RWPE2 (cell line): ENCODE measurements around the gene MACROD2.

Source experiments
- ATAC-seq: fragments of 200-7000 bp; cut with Tn5 transposase; 3 replicates; pipeline ENCODE4 v1.9.1; 2021; ENCODE audit warnings: low read depth
- DNase-seq: peaks from one replicate; pipeline ENCODE4 v3.0.0-alpha.2; 2020; ENCODE audit warnings: low spot score
- H3K27ac ChIP-seq: fragments of 450-650 bp; 2 replicates; pipeline ENCODE4 v1.5.1; 2017; ENCODE audit warnings: mild to moderate bottlenecking; ENCODE audit not compliant: poor library complexity, severe bottlenecking
- H3K27me3 ChIP-seq: fragments of 250-450 bp; sonication (Bioruptor Pico); 2 replicates; pipeline ENCODE4 v1.5.1; 2021; ENCODE audit warnings: mild to moderate bottlenecking, moderate library complexity; ENCODE audit not compliant: insufficient read depth, poor library complexity, severe bottlenecking
- H3K36me3 ChIP-seq: fragments of 250-450 bp; sonication (Bioruptor Pico); 2 replicates; pipeline ENCODE4 v1.5.1; 2020; ENCODE audit warnings: low read depth, mild to moderate bottlenecking, moderate library complexity
- H3K4me1 ChIP-seq: fragments of 250-450 bp; sonication (Bioruptor Pico); 2 replicates; pipeline ENCODE4 v1.5.1; 2021; ENCODE audit warnings: mild to moderate bottlenecking, moderate library complexity; ENCODE audit not compliant: insufficient read depth, poor library complexity, severe bottlenecking
- H3K4me3 ChIP-seq: fragments of 250-450 bp; sonication (Bioruptor Pico); 2 replicates; pipeline ENCODE4 v1.5.1; 2021; ENCODE audit warnings: mild to moderate bottlenecking, moderate library complexity; ENCODE audit not compliant: severe bottlenecking
- H3K9me3 ChIP-seq: fragments of 250-450 bp; sonication (Bioruptor Pico); 2 replicates; pipeline ENCODE4 v1.5.1; 2021; ENCODE audit warnings: mild to moderate bottlenecking, moderate library complexity; ENCODE audit not compliant: severe bottlenecking
- CTCF ChIP-seq: fragments of 450-650 bp; IDR thresholded peaks from one replicate; pipeline ENCODE4 v1.5.1; 2017; ENCODE audit warnings: mild to moderate bottlenecking, moderate library complexity; ENCODE audit not compliant: poor library complexity, severe bottlenecking

MACROD2 gene

GRCh38 chr20:15287329-15287728, 1292.0 kb downstream of the MACROD2 start:
- ATAC-seq (no peak), DNase-seq (no peak)
- no peaks in the 10 kb centered on the region for H3K27me3 ChIP-seq
- no peaks in the 10 kb centered on the region for H3K4me1 ChIP-seq
- H3K9me3 ChIP-seq, result no peaks in the 10 kb centered on the region
- H3K36me3 ChIP-seq, result no peaks in the 10 kb centered on the region
- no peak for TF ChIP-seq CTCF
- no peak overlapping the region for H3K27ac ChIP-seq
- no peak overlapping the region for H3K4me3 ChIP-seq

DNA sequence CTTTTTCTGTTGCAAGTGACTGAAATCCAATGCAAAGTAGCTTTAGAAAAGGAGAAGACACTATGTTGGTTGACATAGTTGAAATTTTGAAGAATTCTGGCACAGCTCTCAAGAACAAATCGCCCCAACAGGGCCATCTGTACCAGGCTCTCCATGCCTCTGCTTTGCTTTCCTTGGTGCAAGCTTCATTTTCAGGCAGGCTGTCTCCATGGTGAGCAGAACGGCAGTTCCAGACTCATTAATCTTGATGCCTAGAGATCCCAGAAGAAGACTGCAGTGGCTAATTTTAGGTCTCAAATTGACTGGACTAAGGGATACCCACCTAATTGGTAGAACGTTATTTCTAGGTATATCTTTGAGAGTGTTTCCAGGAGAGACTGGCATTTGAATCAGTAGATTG, 1292.8 kb downstream of the MACROD2 start:
- Histone ChIP-seq H3K4me3 (no peak overlapping the region), H3K4me1 (no peaks in the 10 kb centered on the region), H3K36me3 (no peaks in the 10 kb centered on the region), H3K9me3 (no peaks in the 10 kb centered on the region), H3K27ac (no peak overlapping the region), H3K27me3 (no peaks in the 10 kb centered on the region)
- DNase-seq, result no peak
- ATAC-seq, result no peak
- no peak for TF ChIP-seq CTCF

DNA sequence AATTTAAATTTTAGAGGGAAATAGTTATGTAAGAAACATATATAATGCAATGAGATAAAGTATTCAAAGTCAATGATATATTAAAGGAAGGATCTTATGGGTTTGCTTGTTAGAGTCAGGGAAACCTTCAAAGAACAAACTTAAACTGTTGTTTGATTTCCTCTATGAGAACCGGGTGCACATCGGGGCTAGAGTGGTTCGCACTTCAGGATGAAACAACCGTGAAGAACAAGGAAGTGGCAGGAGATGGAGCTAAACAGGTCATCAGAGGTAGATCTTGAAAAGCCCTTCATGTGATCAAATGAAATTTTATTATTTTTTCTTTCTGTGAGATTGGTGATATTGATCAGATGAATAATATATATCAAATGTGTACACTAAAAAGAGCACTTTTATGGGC, 1294.0 kb downstream of the MACROD2 start:
- Histone ChIP-seq H3K27me3 (no peaks in the 10 kb centered on the region), H3K27ac (no peak overlapping the region), H3K36me3 (no peaks in the 10 kb centered on the region), H3K4me1 (no peaks in the 10 kb centered on the region), H3K9me3 (no peaks in the 10 kb centered on the region), H3K4me3 (no peak overlapping the region)
- ATAC-seq, result no peak
- no peak for TF ChIP-seq CTCF
- no peak for DNase-seq

DNA sequence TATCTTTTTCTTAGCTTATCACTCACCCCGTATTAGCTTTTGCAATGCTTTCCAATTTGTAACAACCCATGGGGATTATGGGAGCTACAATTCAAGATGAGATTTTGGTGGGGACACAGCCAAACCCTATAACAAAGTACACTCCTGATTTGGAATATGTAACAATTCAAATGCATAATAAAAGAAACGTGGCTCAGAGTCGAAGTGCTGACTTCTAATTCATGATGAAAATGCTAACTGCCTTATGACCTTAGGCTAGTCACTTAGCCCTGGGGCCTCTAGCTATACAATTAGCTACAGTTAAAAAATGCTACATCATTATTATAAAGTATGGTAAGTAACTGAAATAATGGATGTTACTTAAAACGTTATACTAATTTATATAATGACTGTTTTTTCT, 1297.1 kb downstream of the MACROD2 start:
- ATAC-seq (no peak), DNase-seq (no peak)
- Histone ChIP-seq H3K27me3 (no peaks in the 10 kb centered on the region), H3K4me3 (no peak overlapping the region), H3K9me3 (no peaks in the 10 kb centered on the region), H3K4me1 (no peaks in the 10 kb centered on the region), H3K27ac (no peak overlapping the region), H3K36me3 (no peaks in the 10 kb centered on the region)
- TF ChIP-seq CTCF, result no peak

GRCh38 chr20:15296422-15296821, 1301.1 kb downstream of the MACROD2 start:
- Histone ChIP-seq H3K4me1 (no peaks in the 10 kb centered on the region), H3K9me3 (no peaks in the 10 kb centered on the region), H3K27me3 (no peaks in the 10 kb centered on the region), H3K27ac (no peak overlapping the region), H3K4me3 (no peak overlapping the region), H3K36me3 (no peaks in the 10 kb centered on the region)
- DNase-seq, result no peak
- no peak for TF ChIP-seq CTCF
- no peak for ATAC-seq
